Esophagus squamous epithelium (tissue), 5 donors: ENCODE measurements around the gene ATP13A1. TPM values are rescaled to one million over a fixed set of nuclear protein-coding genes. Genes with fewer than 3 reads are reported as not detected.

Experiments
- DNase-seq: peaks from one replicate; lab custom pipeline; 2025; lab: John Stamatoyannopoulos, UW
- H3K27ac ChIP-seq, 4 donors: fragments of 200-600 bp; sonication (generic); one replicate each; pipeline ENCODE4 v1.5.1; 2016 to 2019; ENCODE audit warnings: mild to moderate bottlenecking in 1 of 4
- H3K27me3 ChIP-seq, 4 donors: fragments of 200-600 bp; sonication (generic); 1 replicate in 3 of 4; 2 replicates in 1 of 4; pipeline versions ENCODE4 v1.5.1 to v1.6.0; 2017 to 2021; ENCODE audit warnings: antibody characterized with exemption in 1 of 4
- H3K36me3 ChIP-seq, 3 donors: fragments of 200-600 bp; sonication (generic); one replicate each; pipeline ENCODE4 v1.5.1; 2016 to 2019
- H3K4me1 ChIP-seq, 3 donors: fragments of 200-600 bp; sonication (generic); one replicate each; pipeline ENCODE4 v1.5.1; 2017 to 2019
- H3K4me3 ChIP-seq, 4 donors: fragments of 200-600 bp; sonication (generic); 1 replicate in 3 of 4; 2 replicates in 1 of 4; pipeline ENCODE4 v1.5.1; 2016 to 2019; ENCODE audit warnings: mild to moderate bottlenecking in 2 of 4, moderate library complexity in 1 of 4
- H3K9me3 ChIP-seq, 3 donors: fragments of 200-600 bp; sonication (generic); one replicate each; pipeline ENCODE4 v1.5.1; 2016 to 2019
- POLR2A ChIP-seq, 4 donors: fragments of 450-650 bp; IDR thresholded peaks; one replicate each; pipeline ENCODE4 v1.6.1; 2017; ENCODE audit warnings: antibody characterized with exemption in 4 of 4, mild to moderate bottlenecking in 4 of 4, moderate library complexity in 3 of 4
- WGBS, 2 donors: methylation state at CpG; one replicate each; pipeline ENCODE4 v1.1.5; 2018; 5-methylcytosine and 5-hydroxymethylcytosine counted together
- intact Hi-C: fragments of 100-400 bp; cut with DNase I; formaldehyde crosslinking; loops from one replicate; pipeline ENCODE4 v1.15.0; 2022
- total RNA-seq, 4 donors: library from RNA; depleted of rRNA; stranded (reverse); fragments of >200 nt; gene quantifications; one replicate each; pipeline ENCODE4 v1.1.0, GENCODE V29; 2016
- TF ChIP-seq, protein P1 (sequence below), 6 experiments: fragments of 450-650 bp in 4 of 6; fragments of 200-600 bp in 2 of 6; sonication (generic) in 2 of 6; IDR thresholded peaks; one replicate each; pipeline ENCODE4 v1.5.1; 2016 to 2019; ENCODE audit warnings: antibody characterized with exemption in 6 of 6, mild to moderate bottlenecking in 4 of 6, moderate library complexity in 4 of 6
- donor health status: DM: yes; HTN: yes; CAD: no.

ATP13A1 gene
- total RNA-seq, 4 donors from 2014 or later: 79.7 to 257 (median 153) TPM

DNA sequence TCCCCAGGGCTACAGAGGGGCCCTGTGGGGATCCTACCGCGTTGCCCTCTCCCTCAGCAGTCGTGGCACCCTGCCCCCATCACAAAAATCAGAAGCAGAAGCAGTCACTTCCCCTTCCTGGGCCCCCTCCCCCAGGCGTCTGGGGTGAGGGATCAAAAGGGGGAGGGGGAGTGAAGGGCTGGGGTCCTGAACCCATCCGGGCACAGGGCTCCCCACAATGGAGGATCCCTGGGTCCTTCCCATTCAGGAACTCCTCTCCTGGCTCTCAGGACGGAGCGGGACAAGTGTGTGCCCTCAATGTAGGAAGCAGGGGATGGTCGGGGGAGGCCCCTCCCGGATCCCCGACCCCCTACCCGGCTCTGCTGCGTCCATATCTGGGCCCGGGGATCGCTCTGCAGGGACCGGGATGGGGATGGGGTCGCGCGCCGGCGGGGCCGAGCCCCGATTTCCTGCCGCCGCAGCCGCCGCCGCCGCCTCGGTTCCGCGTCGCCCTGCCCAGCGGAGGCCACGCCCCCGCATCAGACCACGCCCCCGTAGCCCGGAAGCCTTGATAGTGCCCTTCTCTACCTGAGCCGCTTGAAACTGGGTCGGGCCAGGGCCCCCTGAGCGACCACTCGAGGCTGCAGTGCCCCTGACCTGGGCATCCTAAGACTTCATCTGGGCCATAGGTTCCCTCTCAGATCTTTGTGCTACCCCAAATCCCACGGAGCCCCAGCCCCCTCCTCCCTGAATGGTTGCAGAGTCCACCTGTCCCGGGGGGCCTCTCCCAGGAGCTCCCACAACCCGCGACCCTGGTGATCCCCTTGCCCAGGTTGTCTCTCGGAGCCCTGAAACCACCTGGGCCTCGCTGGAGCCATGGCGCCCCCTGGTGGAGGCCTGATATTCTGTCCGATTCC lies 20.1 kb downstream of the ATP13A1 start, which contains the start of gene GMIP:
Gene GMIP, minus strand, starts transcription at position 500 of the 896 bp plus-strand sequence. Its CDS starts 128 bp downstream, at position 372.
- peak within 1 kb of the TSS; percentile 69 to 80 (median 74) for H3K4me3 ChIP-seq
- H3K4me1 ChIP-seq: peaks cover 5 to 24% (median 8%) of the 10 kb centered on the region in 3 donors
- WGBS, 2 donors: 0 to 17% methylated on average over 6 to 13 of the region's 50 CpGs
- TF ChIP-seq, protein P1, sequence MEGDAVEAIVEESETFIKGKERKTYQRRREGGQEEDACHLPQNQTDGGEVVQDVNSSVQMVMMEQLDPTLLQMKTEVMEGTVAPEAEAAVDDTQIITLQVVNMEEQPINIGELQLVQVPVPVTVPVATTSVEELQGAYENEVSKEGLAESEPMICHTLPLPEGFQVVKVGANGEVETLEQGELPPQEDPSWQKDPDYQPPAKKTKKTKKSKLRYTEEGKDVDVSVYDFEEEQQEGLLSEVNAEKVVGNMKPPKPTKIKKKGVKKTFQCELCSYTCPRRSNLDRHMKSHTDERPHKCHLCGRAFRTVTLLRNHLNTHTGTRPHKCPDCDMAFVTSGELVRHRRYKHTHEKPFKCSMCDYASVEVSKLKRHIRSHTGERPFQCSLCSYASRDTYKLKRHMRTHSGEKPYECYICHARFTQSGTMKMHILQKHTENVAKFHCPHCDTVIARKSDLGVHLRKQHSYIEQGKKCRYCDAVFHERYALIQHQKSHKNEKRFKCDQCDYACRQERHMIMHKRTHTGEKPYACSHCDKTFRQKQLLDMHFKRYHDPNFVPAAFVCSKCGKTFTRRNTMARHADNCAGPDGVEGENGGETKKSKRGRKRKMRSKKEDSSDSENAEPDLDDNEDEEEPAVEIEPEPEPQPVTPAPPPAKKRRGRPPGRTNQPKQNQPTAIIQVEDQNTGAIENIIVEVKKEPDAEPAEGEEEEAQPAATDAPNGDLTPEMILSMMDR (IDR thresholded peaks at IDR 0.05): peak; percentile 73 to 90 (median 88)
- peak in 3 of 4 donors; percentile 1 to 82 (median 28) for TF ChIP-seq POLR2A (IDR thresholded peaks at IDR 0.05)
- H3K27me3 ChIP-seq: no peaks in the 10 kb centered on the region
- peaks cover 28 to 67% (median 30%) of the 10 kb centered on the region in 3 donors for H3K36me3 ChIP-seq
- intact Hi-C loops: loop anchor here (5.0 kb wide), 1 partner anchor 111 kb away; no protein-coding TSS in a partner anchor
- H3K27ac ChIP-seq: peak within 1 kb of the TSS; percentile 74 to 87 (median 82)
- no peaks in the 10 kb centered on the region for H3K9me3 ChIP-seq
- peak; percentile 64 for DNase-seq

DNA sequence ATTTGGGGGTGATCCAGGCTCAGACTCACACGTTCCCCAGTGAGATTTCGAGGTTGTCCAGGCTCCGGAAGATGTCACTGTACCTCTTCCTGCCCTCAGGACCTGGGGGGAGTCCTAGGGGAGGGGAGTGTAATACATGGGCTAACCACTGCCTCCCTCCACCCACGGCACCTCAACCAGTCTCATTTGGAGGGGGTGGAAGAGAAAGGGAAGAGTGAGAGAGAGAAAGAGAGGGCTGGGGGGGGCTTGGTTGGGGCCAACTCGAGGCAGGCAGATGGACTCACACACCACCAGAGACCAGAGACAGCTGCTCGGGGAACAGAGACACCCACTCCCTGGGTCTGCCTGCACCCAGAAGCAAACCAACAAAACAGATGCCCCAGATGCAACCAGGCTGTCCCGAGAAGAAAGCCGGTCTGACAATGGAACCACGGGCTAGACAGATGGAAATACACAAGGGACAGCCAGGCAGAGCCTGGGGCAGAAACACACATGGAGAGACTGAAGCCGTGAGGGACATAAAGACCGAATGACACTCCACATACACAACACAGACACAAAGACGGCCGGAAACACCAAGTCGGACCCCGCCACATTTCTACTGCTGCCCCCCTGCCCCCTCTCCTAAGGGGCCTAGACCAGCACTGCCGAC lies 20.8 kb downstream of the ATP13A1 start:
- intact Hi-C loops: loop anchor here (5.0 kb wide), 1 partner anchor 110 kb away; no protein-coding TSS in a partner anchor
- Histone ChIP-seq H3K36me3 (peaks cover 27 to 67% (median 27%) of the 10 kb centered on the region in 3 donors), H3K27me3 (no peaks in the 10 kb centered on the region), H3K4me1 (peaks cover 5 to 24% (median 8%) of the 10 kb centered on the region in 3 donors), H3K4me3 (peak overlapping the region; percentile 69 to 80 (median 74)), H3K9me3 (no peaks in the 10 kb centered on the region), H3K27ac (peak overlapping the region; percentile 74 to 87 (median 82))
- DNase-seq: no peak
- TF ChIP-seq, protein P1 (IDR thresholded peaks at IDR 0.05): no peak
- TF ChIP-seq POLR2A (IDR thresholded peaks at IDR 0.05): no peak
- WGBS, 2 donors: 16 to 47% methylated on average over 9 to 13 of the region's 16 CpGs

DNA sequence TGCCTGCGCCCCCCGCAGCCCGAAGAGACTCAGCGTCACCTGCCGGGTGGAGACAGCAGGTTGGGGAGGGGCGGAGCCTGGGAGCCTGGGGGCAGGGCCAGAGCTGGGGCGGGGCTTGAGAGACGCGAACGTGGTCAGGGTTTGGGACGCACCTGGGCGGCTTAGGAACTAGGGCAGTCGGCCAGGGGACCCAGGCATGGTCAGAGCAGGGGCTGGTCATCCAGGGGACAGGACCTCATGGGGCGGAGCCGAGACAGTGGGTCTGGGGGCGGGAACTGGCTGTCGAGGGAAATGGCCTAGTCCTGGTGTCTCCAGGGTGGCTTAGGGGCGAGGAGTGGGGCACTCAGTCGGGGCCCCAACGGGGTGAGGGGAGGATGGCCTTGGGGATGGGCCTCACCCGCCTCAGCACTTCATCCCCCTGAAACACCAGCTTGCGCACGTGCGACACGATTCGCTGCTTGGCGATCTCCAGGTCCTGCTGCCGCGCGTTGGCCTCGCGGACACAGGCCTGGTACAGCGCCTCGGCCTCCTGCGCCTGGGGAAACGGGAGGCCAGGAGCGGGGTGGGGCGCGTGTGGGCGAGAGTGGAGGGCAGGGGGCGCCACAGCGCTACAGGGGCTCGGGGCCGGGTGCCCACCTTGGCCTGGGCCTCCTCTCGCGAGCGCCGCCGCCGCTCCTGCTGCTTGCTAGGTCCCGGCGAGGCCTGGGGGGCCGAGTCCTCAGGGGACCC lies 25.8 kb downstream of the ATP13A1 start:
- DNase-seq: no peak
- no peaks in the 10 kb centered on the region for H3K27me3 ChIP-seq
- H3K9me3 ChIP-seq: no peaks in the 10 kb centered on the region
- TF ChIP-seq, protein P1 (IDR thresholded peaks at IDR 0.05): no peak
- no peak for TF ChIP-seq POLR2A (IDR thresholded peaks at IDR 0.05)
- 40 to 91% methylated on average over 1 to 23 of the region's 53 CpGs for WGBS, 2 donors
- intact Hi-C loops: no loop called here
- no peak overlapping the region for H3K27ac ChIP-seq
- H3K36me3 ChIP-seq: peaks cover 6 to 81% (median 21%) of the 10 kb centered on the region in 3 donors
- H3K4me1 ChIP-seq: peaks cover 0 to 11% (median 5%) of the 10 kb centered on the region in 3 donors
- H3K4me3 ChIP-seq: no peak overlapping the region

DNA sequence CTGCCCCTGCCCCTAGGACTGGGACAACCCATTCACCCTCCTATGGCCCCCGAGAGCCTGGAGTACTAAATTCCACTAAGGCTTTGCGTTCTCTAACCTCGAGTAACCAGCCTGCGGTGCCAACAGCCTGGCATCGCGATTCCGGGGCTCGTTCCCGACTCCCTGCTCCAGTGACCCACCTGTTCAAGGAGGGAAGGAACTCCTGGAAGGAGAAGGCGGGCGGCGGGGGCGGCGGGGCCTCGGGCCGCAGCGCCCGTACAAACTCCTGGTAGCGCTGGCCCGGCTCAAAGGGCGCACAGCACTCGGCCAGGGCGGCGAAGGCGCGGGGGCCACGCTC lies 26.3 kb downstream of the ATP13A1 start:
- Histone ChIP-seq H3K27ac (no peak overlapping the region), H3K9me3 (no peaks in the 10 kb centered on the region), H3K27me3 (no peaks in the 10 kb centered on the region), H3K4me1 (peaks cover 0 to 5% (median 0%) of the 10 kb centered on the region in 3 donors), H3K4me3 (no peak overlapping the region), H3K36me3 (peaks cover 6 to 86% (median 21%) of the 10 kb centered on the region in 3 donors)
- DNase-seq: no peak
- WGBS, 2 donors: 74% methylated on average over 9 of the region's 27 CpGs; no CpG with 5 or more reads in 1 of the 2 donors
- intact Hi-C loops: no loop called here
- TF ChIP-seq, protein P1 (IDR thresholded peaks at IDR 0.05): no peak
- TF ChIP-seq POLR2A (IDR thresholded peaks at IDR 0.05): no peak
